ENCODE results near the gene IL1R2. TPM values are rescaled to one million over a fixed set of nuclear protein-coding genes. Genes with fewer than 3 reads are reported as not detected.

IL1R2 gene
- total and polyA plus RNA-seq, 2 of the 8 experiments (the other 6 are each of a cell fraction or from before 2014, with no cell fraction given), result 0.06 TPM; not detected in 1

- DNase-seq (ENCODE audit: low read depth in 1 of 2, low spot score in 2 of 2) (no peak), FAIRE-seq (no peak)
- no peak overlapping the region for H2BK12ac ChIP-seq (ENCODE audit: low read depth, low read length)
- no peaks in the 10 kb centered on the region for H4K20me1 ChIP-seq (replicated peaks in 1 of 2; ENCODE audit: control insufficient read depth in 1 of 2, insufficient read depth in 2 of 2, low read length in 2 of 2)
- H3K4me2 ChIP-seq (ENCODE audit: insufficient read depth in 1 of 2, low read depth in 2 of 2, low read length in 2 of 2), result no peak overlapping the region
- no peak overlapping the region for H2AFZ ChIP-seq (ENCODE audit: low read length)
- H2BK120ac ChIP-seq (replicated peaks; ENCODE audit: low read depth, low read length), result no peak overlapping the region
- no peaks in the 10 kb centered on the region for H3K23me2 ChIP-seq (ENCODE audit: low read depth, low read length)
- no peaks in the 10 kb centered on the region for H3K79me2 ChIP-seq (ENCODE audit: control insufficient read depth in 1 of 2, insufficient read depth in 2 of 2, low read length in 2 of 2)
- no peak overlapping the region for H2BK20ac ChIP-seq (ENCODE audit: low read length)
- H3K4ac ChIP-seq (replicated peaks; ENCODE audit: insufficient read length, low read depth, low read length), result no peak overlapping the region
- no peak overlapping the region for H3K56ac ChIP-seq (replicated peaks; ENCODE audit: insufficient read length, low read depth, low read length)
- H3K4me1 ChIP-seq (replicated peaks in 1 of 4; ENCODE audit: control insufficient read depth in 3 of 4, insufficient read depth in 4 of 4, low read length in 3 of 4), result peaks cover 0 to 7% (median 0%) of the 10 kb centered on the region in 4 experiments; a peak in 3 of 7 replicates
- ChIA-PET POLR2A (ENCODE audit: partially characterized antibody) (no interaction called here), CTCF (ENCODE audit: partially characterized antibody) (interaction anchor here (0.9 to 1.9 kb wide), 6 partner anchors 10 to 112 kb away, joined by 3 to 8 read pairs (median 4); no protein-coding TSS in a partner anchor)
- H3K79me1 ChIP-seq (ENCODE audit: low read depth, low read length), result no peaks in the 10 kb centered on the region
- no peaks in the 10 kb centered on the region for H3K27me3 ChIP-seq (replicated peaks in 1 of 4; ENCODE audit: control insufficient read depth in 3 of 4, extremely low read depth in 1 of 4, insufficient read depth in 3 of 4, low read length in 3 of 4)
- no peak overlapping the region for H3K27ac ChIP-seq (ENCODE audit: low read depth, low read length)
- H3K36me3 ChIP-seq (ENCODE audit: control insufficient read depth in 2 of 4, insufficient read depth in 4 of 4, low read length in 3 of 4), result no peaks in the 10 kb centered on the region
- H4K8ac ChIP-seq (ENCODE audit: extremely low read depth, insufficient read depth, low read length), result no peak overlapping the region
- no peaks in the 10 kb centered on the region for H3K9me3 ChIP-seq (ENCODE audit: insufficient read depth in 2 of 2, low read depth in 1 of 2, low read length in 1 of 2)
- H3K4me3 ChIP-seq (ENCODE audit: extremely low read depth in 1 of 4, insufficient read depth in 2 of 4, low read depth in 3 of 4, low read length in 4 of 4), result no peak overlapping the region
- H4K5ac ChIP-seq (ENCODE audit: insufficient read length, low read depth, low read length), result no peak overlapping the region
- H3K23ac ChIP-seq (ENCODE audit: insufficient read length), result no peak overlapping the region
- H4K91ac ChIP-seq (replicated peaks; ENCODE audit: insufficient read length, low read length), result no peak overlapping the region
- H2AK5ac ChIP-seq (ENCODE audit: low read depth, low read length), result no peak overlapping the region
- 94% methylated on average over 7 of the region's 7 CpGs; no CpG with 5 or more reads in 1 of the 2 experiments for WGBS, 2 experiments (ENCODE audit: extremely low coverage in 1 of 2, insufficient coverage in 1 of 2, insufficient read length in 1 of 2, insufficient replicate concordance in 2 of 2, low coverage in 1 of 2, low lambda C conversion rate in 2 of 2, missing lambda C conversion rate in 1 of 2)
- no peak overlapping the region for H3K9ac ChIP-seq (replicated peaks in 1 of 4; ENCODE audit: extremely low read depth in 1 of 4, low read depth in 3 of 4, low read length in 3 of 4)
- H2BK15ac ChIP-seq (ENCODE audit: low read length), result no peak overlapping the region
- H3K14ac ChIP-seq (ENCODE audit: insufficient read length), result no peak overlapping the region
- no peak overlapping the region for H3K18ac ChIP-seq (ENCODE audit: extremely low read depth, low read length)
- H2BK5ac ChIP-seq (ENCODE audit: low read depth, low read length), result no peak overlapping the region
- TF ChIP-seq TCF12 (IDR thresholded peaks at IDR 0.05; ENCODE audit: low read depth, low read length) (no peak), ATF2 (IDR thresholded peaks at IDR 0.05; ENCODE audit: low read length) (no peak), CBX5 (IDR thresholded peaks at IDR 0.05; ENCODE audit: low read depth, low read length) (no peak), GABPA (IDR thresholded peaks at IDR 0.05; ENCODE audit: borderline replicate concordance, insufficient read depth, low read length) (no peak)
These were observed 6.5 kb upstream of the IL1R2 start for GRCh38 chr2:101985101-101985792.
